ENCODE measurements around the gene CAPNS2.

DNA sequence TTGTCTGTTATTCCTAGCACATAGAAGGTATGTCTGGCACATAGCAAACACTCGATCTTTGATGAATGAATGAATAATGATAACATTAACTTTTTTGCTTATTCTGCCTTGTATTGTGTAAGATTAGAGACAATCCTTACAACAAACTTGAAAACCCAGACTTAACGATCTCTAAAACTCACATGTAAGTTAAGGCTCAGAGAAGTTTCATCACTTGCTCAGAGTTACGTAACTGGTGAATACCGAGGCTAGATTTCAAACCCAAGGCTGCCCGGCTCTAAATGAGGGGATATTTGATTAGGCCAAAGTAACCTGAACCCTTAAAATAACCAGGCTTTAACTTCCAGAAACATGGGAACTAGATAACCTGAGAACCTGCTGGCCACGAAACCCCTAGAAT, 22.3 kb downstream of the CAPNS2 start:
- TF ChIP-seq, protein P1, sequence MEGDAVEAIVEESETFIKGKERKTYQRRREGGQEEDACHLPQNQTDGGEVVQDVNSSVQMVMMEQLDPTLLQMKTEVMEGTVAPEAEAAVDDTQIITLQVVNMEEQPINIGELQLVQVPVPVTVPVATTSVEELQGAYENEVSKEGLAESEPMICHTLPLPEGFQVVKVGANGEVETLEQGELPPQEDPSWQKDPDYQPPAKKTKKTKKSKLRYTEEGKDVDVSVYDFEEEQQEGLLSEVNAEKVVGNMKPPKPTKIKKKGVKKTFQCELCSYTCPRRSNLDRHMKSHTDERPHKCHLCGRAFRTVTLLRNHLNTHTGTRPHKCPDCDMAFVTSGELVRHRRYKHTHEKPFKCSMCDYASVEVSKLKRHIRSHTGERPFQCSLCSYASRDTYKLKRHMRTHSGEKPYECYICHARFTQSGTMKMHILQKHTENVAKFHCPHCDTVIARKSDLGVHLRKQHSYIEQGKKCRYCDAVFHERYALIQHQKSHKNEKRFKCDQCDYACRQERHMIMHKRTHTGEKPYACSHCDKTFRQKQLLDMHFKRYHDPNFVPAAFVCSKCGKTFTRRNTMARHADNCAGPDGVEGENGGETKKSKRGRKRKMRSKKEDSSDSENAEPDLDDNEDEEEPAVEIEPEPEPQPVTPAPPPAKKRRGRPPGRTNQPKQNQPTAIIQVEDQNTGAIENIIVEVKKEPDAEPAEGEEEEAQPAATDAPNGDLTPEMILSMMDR (IDR thresholded peaks at IDR 0.05; ENCODE audit: low read depth, low read length, poor library complexity, severe bottlenecking): no peak
- TF ChIP-seq EZH2phosphoT487 (IDR thresholded peaks at IDR 0.05; ENCODE audit: borderline replicate concordance, low read length): no peak

All from DOHH2 (cell line).